Astrocyte (in vitro differentiated cells and primary cell): ENCODE results near the gene HOXA4. TPM values are rescaled to one million over a fixed set of nuclear protein-coding genes. Genes with fewer than 3 reads are reported as not detected.

Source experiments
- DNase-seq: peaks from one replicate; pipeline ENCODE4 v3.0.0-alpha.2; 2010; ENCODE audit warnings: low read depth
- FAIRE-seq: peaks from 2 replicates; lab custom pipeline; 2011; peaks lifted over from hg19 to GRCh38; lab: Jason Lieb, UNC
- H2AFZ ChIP-seq: 2 replicates; pipeline ENCODE4 v1.6.0; 2012; ENCODE audit warnings: low read depth, low read length, inconsistent platforms
- H3K27ac ChIP-seq: 2 replicates; pipeline ENCODE4 v1.5.1; 2011; ENCODE audit warnings: low read depth, low read length, inconsistent platforms
- H3K27me3 ChIP-seq: 2 replicates; pipeline ENCODE4 v1.6.0; 2011; ENCODE audit warnings: low read length, inconsistent platforms; ENCODE audit not compliant: insufficient read depth
- H3K36me3 ChIP-seq: 2 replicates; pipeline ENCODE4 v1.5.1; 2011; ENCODE audit warnings: low read length, inconsistent platforms; ENCODE audit not compliant: insufficient read depth
- H3K4me1 ChIP-seq: 2 replicates; pipeline ENCODE4 v1.5.1; 2011; ENCODE audit warnings: low read length, inconsistent platforms; ENCODE audit not compliant: insufficient read depth
- H3K4me2 ChIP-seq: 2 replicates; pipeline ENCODE4 v1.6.0; 2012; ENCODE audit warnings: low read length, inconsistent platforms
- H3K4me3 ChIP-seq: 2 replicates; pipeline ENCODE4 v1.5.1; 2011; ENCODE audit warnings: low read depth, mild to moderate bottlenecking, low read length, inconsistent platforms; ENCODE audit not compliant: insufficient read depth
- H3K79me2 ChIP-seq: 2 replicates; pipeline ENCODE4 v1.6.0; 2012; ENCODE audit warnings: mild to moderate bottlenecking, low read length, inconsistent platforms; ENCODE audit not compliant: insufficient read depth
- H3K9ac ChIP-seq: 2 replicates; pipeline ENCODE4 v1.6.0; 2012; ENCODE audit warnings: mild to moderate bottlenecking, low read length, inconsistent platforms
- H3K9me3 ChIP-seq: 2 replicates; pipeline ENCODE4 v1.5.1; 2012; ENCODE audit warnings: low read depth, mild to moderate bottlenecking, low read length, inconsistent platforms; ENCODE audit not compliant: insufficient read depth
- H4K20me1 ChIP-seq: 2 replicates; pipeline ENCODE4 v1.6.0; 2012; ENCODE audit warnings: low read length, inconsistent platforms; ENCODE audit not compliant: insufficient read depth
- H3K27ac Mint-ChIP-seq: one replicate; pipeline ENCODE4 v1.8.0; 2021; ENCODE audit warnings: mild to moderate bottlenecking, mixed read lengths; ENCODE audit not compliant: unreplicated experiment
- H3K27me3 Mint-ChIP-seq: one replicate; pipeline ENCODE4 v1.8.0; 2021; ENCODE audit warnings: low read depth, mixed read lengths; ENCODE audit not compliant: unreplicated experiment
- H3K36me3 Mint-ChIP-seq: one replicate; pipeline ENCODE4 v1.8.0; 2021; ENCODE audit warnings: low read depth, mixed read lengths; ENCODE audit not compliant: unreplicated experiment
- H3K4me1 Mint-ChIP-seq: one replicate; pipeline ENCODE4 v1.8.0; 2021; ENCODE audit warnings: low read depth, mixed read lengths; ENCODE audit not compliant: unreplicated experiment
- H3K4me3 Mint-ChIP-seq: one replicate; pipeline ENCODE4 v1.8.0; 2021; ENCODE audit warnings: mild to moderate bottlenecking, moderate library complexity, mixed read lengths; ENCODE audit not compliant: unreplicated experiment
- H3K9me3 Mint-ChIP-seq: one replicate; pipeline ENCODE4 v1.8.0; 2021; ENCODE audit warnings: mild to moderate bottlenecking, mixed read lengths; ENCODE audit not compliant: unreplicated experiment
- EZH2 ChIP-seq: IDR thresholded peaks from 2 replicates; pipeline ENCODE4 v1.6.1; 2012; ENCODE audit warnings: mild to moderate bottlenecking, low read length, inconsistent platforms; ENCODE audit not compliant: insufficient read depth
- total RNA-seq: library from RNA; stranded (reverse); gene quantifications from 2 replicates; pipeline ENCODE4 v1.2.1, GENCODE V29; 2021
- TF ChIP-seq, protein P1 (sequence below): IDR thresholded peaks from 2 replicates; pipeline ENCODE4 v1.5.1; 2011; ENCODE audit warnings: low read depth, mild to moderate bottlenecking, inconsistent platforms, low read length, moderate library complexity; ENCODE audit not compliant: insufficient read depth

The HOXA4 gene
- total RNA-seq, 1 donor from 2014 or later: not detected

GRCh38 chr7:27080844-27081436, 49.6 kb downstream of the HOXA4 start:
- peaks cover 18% of the 10 kb centered on the region for H3K27me3 Mint-ChIP-seq
- Histone ChIP-seq H3K4me3 (no peak overlapping the region), H3K36me3 (no peaks in the 10 kb centered on the region), H3K79me2 (no peaks in the 10 kb centered on the region), H3K9ac (no peak overlapping the region), H2AFZ (no peak overlapping the region), H3K27me3 (no peaks in the 10 kb centered on the region), H3K4me2 (no peak overlapping the region), H3K27ac (no peak overlapping the region), H4K20me1 (no peaks in the 10 kb centered on the region), H3K9me3 (no peaks in the 10 kb centered on the region), H3K4me1 (no peaks in the 10 kb centered on the region)
- no peak for TF ChIP-seq EZH2
- TF ChIP-seq, protein P1, sequence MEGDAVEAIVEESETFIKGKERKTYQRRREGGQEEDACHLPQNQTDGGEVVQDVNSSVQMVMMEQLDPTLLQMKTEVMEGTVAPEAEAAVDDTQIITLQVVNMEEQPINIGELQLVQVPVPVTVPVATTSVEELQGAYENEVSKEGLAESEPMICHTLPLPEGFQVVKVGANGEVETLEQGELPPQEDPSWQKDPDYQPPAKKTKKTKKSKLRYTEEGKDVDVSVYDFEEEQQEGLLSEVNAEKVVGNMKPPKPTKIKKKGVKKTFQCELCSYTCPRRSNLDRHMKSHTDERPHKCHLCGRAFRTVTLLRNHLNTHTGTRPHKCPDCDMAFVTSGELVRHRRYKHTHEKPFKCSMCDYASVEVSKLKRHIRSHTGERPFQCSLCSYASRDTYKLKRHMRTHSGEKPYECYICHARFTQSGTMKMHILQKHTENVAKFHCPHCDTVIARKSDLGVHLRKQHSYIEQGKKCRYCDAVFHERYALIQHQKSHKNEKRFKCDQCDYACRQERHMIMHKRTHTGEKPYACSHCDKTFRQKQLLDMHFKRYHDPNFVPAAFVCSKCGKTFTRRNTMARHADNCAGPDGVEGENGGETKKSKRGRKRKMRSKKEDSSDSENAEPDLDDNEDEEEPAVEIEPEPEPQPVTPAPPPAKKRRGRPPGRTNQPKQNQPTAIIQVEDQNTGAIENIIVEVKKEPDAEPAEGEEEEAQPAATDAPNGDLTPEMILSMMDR: no peak
- FAIRE-seq (no peak), DNase-seq (peak; percentile 22)
- H3K27ac Mint-ChIP-seq: peak overlapping the region; percentile 3
- H3K9me3 Mint-ChIP-seq: peaks cover 1% of the 10 kb centered on the region
- H3K4me1 Mint-ChIP-seq: peaks cover 8% of the 10 kb centered on the region
- no peak overlapping the region for H3K4me3 Mint-ChIP-seq
- no peaks in the 10 kb centered on the region for H3K36me3 Mint-ChIP-seq

DNA sequence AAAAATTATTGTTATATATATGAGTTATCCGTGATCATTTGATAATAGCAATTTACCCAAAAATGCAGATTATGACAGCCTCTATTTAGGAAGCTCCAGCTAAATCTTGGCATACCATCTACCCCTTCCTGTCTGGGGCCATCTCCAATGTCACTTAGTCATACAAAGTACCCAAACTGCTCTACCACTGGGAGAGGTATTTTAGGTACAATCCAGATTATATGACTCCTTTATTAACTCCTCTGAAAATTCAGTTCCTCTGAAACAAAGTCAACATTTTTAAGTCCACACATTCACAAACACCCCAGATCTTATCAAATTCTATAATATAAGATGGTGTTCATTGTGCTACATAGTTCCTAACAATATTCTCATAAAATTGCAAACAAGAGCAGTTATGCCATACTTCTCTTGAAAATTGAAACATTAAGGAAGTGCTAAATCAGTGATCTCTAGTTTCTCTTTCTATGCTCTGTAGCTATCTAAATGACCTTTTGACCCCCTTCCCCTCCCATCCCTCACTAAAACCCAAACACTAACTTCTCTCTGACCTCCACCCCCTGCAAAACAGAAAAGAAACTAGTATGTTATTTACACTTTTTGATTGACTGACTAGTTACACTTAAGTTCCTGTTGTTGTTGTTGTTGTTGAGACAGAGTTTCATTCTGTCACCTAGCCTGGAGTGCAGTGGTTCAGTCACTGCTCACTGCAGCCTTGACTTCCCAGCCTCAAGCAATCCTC, 51.2 kb downstream of the HOXA4 start:
- Mint-ChIP-seq H3K9me3 (no peaks in the 10 kb centered on the region), H3K27me3 (peaks cover 16% of the 10 kb centered on the region)

More for the DNA sequence above, 51.2 kb downstream of the HOXA4 start:
- DNase-seq (no peak), FAIRE-seq (no peak)
- Histone ChIP-seq H3K4me3 (no peak overlapping the region), H4K20me1 (no peaks in the 10 kb centered on the region), H3K4me2 (no peak overlapping the region), H3K9ac (no peak overlapping the region), H3K27ac (no peak overlapping the region), H3K36me3 (no peaks in the 10 kb centered on the region), H3K79me2 (no peaks in the 10 kb centered on the region), H3K27me3 (no peaks in the 10 kb centered on the region), H3K9me3 (no peaks in the 10 kb centered on the region), H2AFZ (no peak overlapping the region), H3K4me1 (no peaks in the 10 kb centered on the region)
- Mint-ChIP-seq H3K4me1 (peaks cover 8% of the 10 kb centered on the region), H3K36me3 (no peaks in the 10 kb centered on the region), H3K4me3 (no peak overlapping the region), H3K27ac (no peak overlapping the region)
- TF ChIP-seq EZH2: no peak
- TF ChIP-seq, protein P1: no peak
